22Rv1 (cell line): ENCODE measurements around the gene HYDIN.
"Not testable (repeated sequence)": the region's sequence is repeated elsewhere in the genome, so short reads cannot be mapped to it uniquely, and the experiment has no call there.

Source experiments
- CTCF ChIP-seq: fragments of 450-650 bp; IDR thresholded peaks from 2 replicates; pipeline ENCODE4 v1.5.1; 2017; ENCODE audit warnings: mild to moderate bottlenecking
- ZFX ChIP-seq: fragments of 450-650 bp; IDR thresholded peaks from 2 replicates; pipeline ENCODE4 v1.6.1; 2017; ENCODE audit warnings: antibody characterized with exemption, borderline replicate concordance

GRCh38 chr16:70943551-70943950 is 287.0 kb downstream of the HYDIN start:
- not testable (repeated sequence) for TF ChIP-seq CTCF, ZFX
